OCI-LY1 (cell line): ENCODE data around the gene TPM3.

Source experiments
- H2AFZ ChIP-seq: fragments of 200-600 bp; sonication (generic), shearing (Covaris generic); 2 replicates; pipeline ENCODE4 v1.6.0; 2014; ENCODE audit warnings: antibody characterized with exemption, mild to moderate bottlenecking, low read length
- H3F3A ChIP-seq: fragments of 200-600 bp; sonication (generic), shearing (Covaris generic); 2 replicates; pipeline ENCODE4 v1.6.0; 2014; ENCODE audit warnings: mild to moderate bottlenecking, antibody characterized with exemption, low read length, moderate library complexity; ENCODE audit not compliant: insufficient read depth
- H3K27ac ChIP-seq: fragments of 200-600 bp; sonication (generic); 2 replicates; pipeline ENCODE4 v1.5.1; 2014; ENCODE audit warnings: low read length, mixed run types, mild to moderate bottlenecking, low read depth; ENCODE audit not compliant: poor library complexity, severe bottlenecking
- H3K27me3 ChIP-seq: fragments of 200-600 bp; sonication (generic); 2 replicates; pipeline ENCODE4 v1.6.0; 2014; ENCODE audit warnings: antibody characterized with exemption, mild to moderate bottlenecking, low read length, moderate library complexity; ENCODE audit not compliant: insufficient read depth
- H3K36me3 ChIP-seq: fragments of 200-600 bp; sonication (generic); 2 replicates; pipeline ENCODE4 v1.6.1; 2014; ENCODE audit warnings: mild to moderate bottlenecking, antibody characterized with exemption, low read length, moderate library complexity, mixed read lengths; ENCODE audit not compliant: insufficient read depth
- H3K4me1 ChIP-seq: fragments of 200-600 bp; sonication (generic); 2 replicates; pipeline ENCODE4 v1.5.1; 2014; ENCODE audit warnings: mild to moderate bottlenecking, low read length, moderate library complexity; ENCODE audit not compliant: insufficient read depth, severe bottlenecking
- H3K4me2 ChIP-seq: fragments of 200-600 bp; sonication (generic), shearing (Covaris generic); 2 replicates; pipeline ENCODE4 v1.6.1; 2014; ENCODE audit warnings: low read length
- H3K4me3 ChIP-seq: fragments of 200-600 bp; sonication (generic); 2 replicates; pipeline ENCODE4 v1.5.1; 2014; ENCODE audit warnings: low read length, low read depth, mild to moderate bottlenecking, mixed read lengths; ENCODE audit not compliant: poor library complexity, severe bottlenecking
- H3K79me2 ChIP-seq: fragments of 200-600 bp; shearing (Covaris generic); 2 replicates; pipeline ENCODE4 v1.6.1; 2016; ENCODE audit warnings: mixed run types, low read length, mixed read lengths; ENCODE audit not compliant: insufficient read depth
- H3K9ac ChIP-seq: fragments of 200-600 bp; sonication (generic), shearing (Covaris generic); 2 replicates; pipeline ENCODE4 v1.6.1; 2014; ENCODE audit warnings: mild to moderate bottlenecking, low read length, mixed read lengths
- H3K9me2 ChIP-seq: fragments of 200-600 bp; sonication (generic), shearing (Covaris generic); 2 replicates; pipeline ENCODE4 v1.6.1; 2014; ENCODE audit warnings: low read depth, mild to moderate bottlenecking, low read length, mixed read lengths
- H3K9me3 ChIP-seq: fragments of 200-600 bp; shearing (Covaris generic); 2 replicates; pipeline ENCODE4 v1.6.1; 2014; ENCODE audit warnings: low read length, mixed read lengths
- H4K20me1 ChIP-seq: fragments of 200-600 bp; sonication (generic), shearing (Covaris generic); 2 replicates; pipeline ENCODE4 v1.6.0; 2016; ENCODE audit warnings: mild to moderate bottlenecking, low read length; ENCODE audit not compliant: insufficient read depth
- EZH2 ChIP-seq: fragments of 200-600 bp; sonication (generic), shearing (Covaris generic); IDR thresholded peaks from 2 replicates; pipeline ENCODE4 v1.8.0; 2017; ENCODE audit warnings: borderline replicate concordance, mixed run types, mild to moderate bottlenecking, antibody characterized with exemption, low read length, moderate library complexity, mixed read lengths
- TF ChIP-seq, protein P1 (sequence below): fragments of 200-600 bp; sonication (generic), shearing (Covaris generic); IDR thresholded peaks from 2 replicates; pipeline ENCODE4 v1.5.1; 2017; ENCODE audit warnings: mild to moderate bottlenecking, antibody characterized with exemption, low read length, moderate library complexity, mixed read lengths

Gene TPM3

DNA sequence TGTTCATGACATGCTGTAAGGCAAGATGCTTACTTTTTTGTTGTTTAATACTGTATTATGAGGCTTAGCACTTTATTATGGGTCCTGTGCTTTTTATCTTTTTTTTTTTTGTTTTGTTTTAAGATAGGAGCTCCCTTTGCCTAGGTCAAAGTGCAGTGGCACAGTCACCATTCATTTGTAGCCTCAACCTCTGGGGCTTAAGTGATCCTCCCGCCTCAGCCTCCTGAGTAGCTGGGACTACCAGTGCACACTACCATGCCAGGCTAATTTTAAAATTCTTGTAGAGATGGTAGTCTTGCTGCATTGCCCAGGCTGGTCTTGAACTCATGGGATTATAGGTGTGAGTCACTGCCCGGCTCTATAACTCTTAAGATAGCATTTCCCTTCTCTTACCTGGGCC lies 33.5 kb upstream of the TPM3 start:
- no peaks in the 10 kb centered on the region for H3K27me3 ChIP-seq
- no peak overlapping the region for H3K27ac ChIP-seq
- no peak overlapping the region for H3K4me3 ChIP-seq
- no peaks in the 10 kb centered on the region for H3K9me3 ChIP-seq
- H3F3A ChIP-seq, result no peaks in the 10 kb centered on the region
- no peak overlapping the region for H3K4me2 ChIP-seq
- peaks cover 26% of the 10 kb centered on the region for H3K4me1 ChIP-seq
- H3K36me3 ChIP-seq, result peaks cover 85% of the 10 kb centered on the region
- no peaks in the 10 kb centered on the region for H3K9me2 ChIP-seq
- H3K9ac ChIP-seq, result no peak overlapping the region
- TF ChIP-seq EZH2, result no peak
- TF ChIP-seq, protein P1, sequence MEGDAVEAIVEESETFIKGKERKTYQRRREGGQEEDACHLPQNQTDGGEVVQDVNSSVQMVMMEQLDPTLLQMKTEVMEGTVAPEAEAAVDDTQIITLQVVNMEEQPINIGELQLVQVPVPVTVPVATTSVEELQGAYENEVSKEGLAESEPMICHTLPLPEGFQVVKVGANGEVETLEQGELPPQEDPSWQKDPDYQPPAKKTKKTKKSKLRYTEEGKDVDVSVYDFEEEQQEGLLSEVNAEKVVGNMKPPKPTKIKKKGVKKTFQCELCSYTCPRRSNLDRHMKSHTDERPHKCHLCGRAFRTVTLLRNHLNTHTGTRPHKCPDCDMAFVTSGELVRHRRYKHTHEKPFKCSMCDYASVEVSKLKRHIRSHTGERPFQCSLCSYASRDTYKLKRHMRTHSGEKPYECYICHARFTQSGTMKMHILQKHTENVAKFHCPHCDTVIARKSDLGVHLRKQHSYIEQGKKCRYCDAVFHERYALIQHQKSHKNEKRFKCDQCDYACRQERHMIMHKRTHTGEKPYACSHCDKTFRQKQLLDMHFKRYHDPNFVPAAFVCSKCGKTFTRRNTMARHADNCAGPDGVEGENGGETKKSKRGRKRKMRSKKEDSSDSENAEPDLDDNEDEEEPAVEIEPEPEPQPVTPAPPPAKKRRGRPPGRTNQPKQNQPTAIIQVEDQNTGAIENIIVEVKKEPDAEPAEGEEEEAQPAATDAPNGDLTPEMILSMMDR, result no peak
- no peaks in the 10 kb centered on the region for H4K20me1 ChIP-seq
- H2AFZ ChIP-seq, result no peak overlapping the region
- H3K79me2 ChIP-seq, result peaks cover 55% of the 10 kb centered on the region

DNA sequence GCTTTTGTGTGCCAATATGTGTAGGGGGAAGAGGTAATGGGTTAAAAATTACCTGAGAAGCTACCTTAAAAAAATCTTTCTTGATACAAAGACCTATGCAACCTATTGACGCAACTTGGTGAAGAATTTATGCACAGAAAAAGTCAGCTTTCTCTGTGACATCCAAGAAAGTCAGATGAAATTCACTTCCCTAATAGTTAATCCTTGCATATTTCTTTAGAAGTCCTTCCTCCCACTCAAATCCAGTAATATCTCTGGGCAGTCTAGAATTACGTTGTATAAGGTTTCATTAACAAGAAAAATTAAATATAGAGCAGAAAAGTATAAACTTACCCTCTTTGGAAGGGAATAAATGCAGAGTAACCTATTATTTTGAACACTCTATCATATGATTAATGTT lies 31.7 kb upstream of the TPM3 start:
- Histone ChIP-seq H4K20me1 (no peaks in the 10 kb centered on the region), H3K4me1 (peaks cover 37% of the 10 kb centered on the region), H3K36me3 (peaks cover 75% of the 10 kb centered on the region), H3K9me3 (no peaks in the 10 kb centered on the region), H3K4me3 (no peak overlapping the region), H3K27ac (no peak overlapping the region), H3K9me2 (no peaks in the 10 kb centered on the region), H3K79me2 (peaks cover 71% of the 10 kb centered on the region), H3F3A (no peaks in the 10 kb centered on the region), H3K27me3 (no peaks in the 10 kb centered on the region), H2AFZ (no peak overlapping the region), H3K9ac (0 out of 2 replicates have a peak overlapping the region, but pooled peaks have one; percentile 6), H3K4me2 (peak overlapping the region; percentile 84)
- TF ChIP-seq, protein P1, result no peak
- no peak for TF ChIP-seq EZH2

DNA sequence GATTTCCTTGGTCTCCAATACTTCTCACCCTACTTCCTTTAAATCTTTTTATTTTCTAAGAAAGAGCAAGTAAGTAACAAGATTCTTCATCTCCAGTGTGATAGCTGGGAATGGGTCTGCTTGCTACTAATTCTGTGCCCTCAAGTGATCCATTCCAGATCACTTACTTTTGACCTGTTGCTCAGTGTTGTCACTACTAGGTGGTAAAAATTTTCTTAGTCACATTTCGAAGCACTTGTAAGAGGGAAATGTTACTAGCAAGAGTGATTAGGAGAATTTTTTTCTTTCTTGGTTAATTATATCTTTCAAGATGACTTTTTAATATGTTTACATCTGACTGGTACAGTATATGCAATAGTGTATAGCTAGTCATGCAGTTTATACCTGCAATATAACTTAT lies 31.0 kb upstream of the TPM3 start:
- H3F3A ChIP-seq, result no peaks in the 10 kb centered on the region
- H3K79me2 ChIP-seq, result peaks cover 78% of the 10 kb centered on the region
- peak overlapping the region; percentile 91 for H3K4me3 ChIP-seq
- no peaks in the 10 kb centered on the region for H3K27me3 ChIP-seq
- H3K4me1 ChIP-seq, result peaks cover 44% of the 10 kb centered on the region
- peak overlapping the region; percentile 84 for H3K4me2 ChIP-seq
- no peaks in the 10 kb centered on the region for H3K9me3 ChIP-seq
- H2AFZ ChIP-seq, result no peak overlapping the region
- peaks cover 75% of the 10 kb centered on the region for H3K36me3 ChIP-seq
- no peaks in the 10 kb centered on the region for H3K9me2 ChIP-seq
- H3K27ac ChIP-seq, result no peak overlapping the region
- H4K20me1 ChIP-seq, result no peaks in the 10 kb centered on the region
- H3K9ac ChIP-seq, result no peak overlapping the region
- no peak for TF ChIP-seq EZH2
- TF ChIP-seq, protein P1, result no peak
